Fibroblast of the conjunctiva (primary cell): ENCODE results near the gene ASB5.

Experiments used
- DNase-seq: peaks from one replicate; pipeline ENCODE4 v3.0.0-alpha.2; 2010; ENCODE audit warnings: low read depth

ASB5 gene

GRCh38 chr4:176277162-176277904 lies 8.3 kb upstream of the ASB5 start:
- peak; percentile 47 for DNase-seq

- no peak for DNase-seq
Observed at GRCh38 chr4:176276710-176277109, 7.7 kb upstream of the ASB5 start.

DNA sequence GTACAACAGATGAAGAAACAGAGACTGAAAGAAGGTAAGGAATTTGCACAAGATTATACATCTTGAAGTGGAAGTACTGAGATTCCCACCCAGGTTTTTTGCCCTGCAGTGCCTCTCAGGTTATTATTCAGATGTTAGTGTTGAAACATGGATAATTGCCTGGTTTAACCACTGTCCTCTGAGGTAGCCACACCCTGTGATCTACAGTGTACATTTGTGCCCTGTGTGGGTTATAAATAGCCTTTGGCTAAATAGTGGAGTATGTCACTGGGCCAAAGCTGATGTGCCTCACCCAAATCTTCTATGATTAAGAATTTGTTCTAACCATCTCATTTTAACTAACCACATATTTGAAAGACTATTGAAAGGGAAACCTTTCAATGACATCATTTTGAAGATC lies 5.4 kb upstream of the ASB5 start:
- DNase-seq = no peak

DNA sequence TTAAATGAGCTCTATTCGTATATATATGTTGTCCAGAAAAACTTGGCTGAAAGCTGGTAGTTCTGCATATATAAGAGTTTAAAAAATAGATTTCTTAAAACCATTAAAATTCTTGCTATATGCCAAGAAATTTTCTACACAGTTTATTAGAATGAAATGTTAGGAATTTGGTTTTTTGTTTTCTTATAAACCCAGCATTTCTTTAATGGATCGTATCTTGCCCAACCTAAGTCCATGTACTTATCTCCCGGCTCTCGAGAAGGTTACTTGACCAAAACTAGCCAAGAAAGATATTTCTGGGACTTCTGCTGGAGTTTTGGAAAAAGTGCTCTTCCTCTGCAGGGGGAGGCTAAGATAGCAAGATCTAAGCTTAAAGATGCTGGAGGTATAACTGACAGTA lies 4.7 kb upstream of the ASB5 start:
- no peak for DNase-seq

GRCh38 chr4:176272799-176273198 lies 3.8 kb upstream of the ASB5 start:
- DNase-seq = no peak

DNA sequence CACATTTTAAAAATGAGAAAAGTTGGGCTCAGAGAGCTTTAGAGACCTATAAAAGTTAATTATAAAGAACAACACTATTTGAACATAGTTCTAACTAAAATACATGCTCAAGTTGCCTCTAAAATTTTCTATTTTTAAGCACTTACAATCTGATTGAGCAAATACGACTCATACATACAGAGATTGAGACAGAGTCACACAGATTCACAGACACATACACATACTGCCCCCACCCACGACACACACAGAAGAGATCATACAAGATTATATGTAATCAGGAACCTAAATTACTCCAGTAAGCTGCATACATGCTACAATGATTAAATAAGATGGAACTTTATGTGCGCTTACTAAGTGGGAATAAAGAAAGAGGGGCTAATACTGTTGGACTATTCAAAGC lies 2.7 kb upstream of the ASB5 start:
- DNase-seq = no peak

DNA sequence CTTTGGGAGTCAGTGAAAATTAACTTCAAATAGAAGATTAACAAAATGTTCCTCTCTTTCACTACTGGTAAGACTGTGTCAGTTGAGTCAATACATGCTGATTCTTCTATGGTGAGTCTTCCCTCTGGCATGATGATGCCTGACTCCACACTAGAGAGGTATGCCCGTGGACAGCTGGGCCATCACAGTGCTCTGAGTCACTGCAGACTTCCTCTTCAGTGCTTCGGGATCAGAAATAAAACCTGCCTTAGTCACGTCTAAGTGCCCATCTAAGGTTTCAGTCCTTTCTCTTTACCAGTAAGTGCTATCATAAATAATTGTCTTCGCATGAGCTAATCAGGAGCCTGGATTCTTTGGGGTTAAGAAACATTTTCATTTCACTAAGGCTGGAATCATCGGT lies 1.6 kb upstream of the ASB5 start:
- peak; percentile 89 for DNase-seq

GRCh38 chr4:176266026-176266425 lies 3.0 kb downstream of the ASB5 start:
- DNase-seq = no peak

- DNase-seq = no peak
Observed at GRCh38 chr4:176262243-176262642, 6.8 kb downstream of the ASB5 start.

DNA sequence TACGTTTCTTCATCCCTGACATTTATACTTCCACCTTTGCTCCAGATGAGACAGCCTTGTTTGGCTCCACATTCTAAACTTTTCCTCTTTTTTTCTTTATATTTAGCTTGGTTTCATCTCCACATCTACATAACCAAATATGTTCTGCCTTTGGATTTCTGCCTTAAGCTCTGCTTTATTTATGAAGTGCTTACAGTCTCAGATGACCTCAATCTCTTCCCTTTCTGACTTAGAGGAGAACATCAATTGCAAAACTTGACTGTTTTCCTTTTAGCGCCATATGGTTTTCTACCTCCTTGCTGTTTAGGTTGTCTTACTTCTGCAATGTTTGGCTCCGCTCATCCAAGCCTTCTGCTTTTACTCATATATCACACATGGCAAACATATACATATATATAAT lies 7.5 kb downstream of the ASB5 start:
- DNase-seq = peak; percentile 29

GRCh38 chr4:176261018-176261417 lies 8.0 kb downstream of the ASB5 start:
- no peak for DNase-seq

DNA sequence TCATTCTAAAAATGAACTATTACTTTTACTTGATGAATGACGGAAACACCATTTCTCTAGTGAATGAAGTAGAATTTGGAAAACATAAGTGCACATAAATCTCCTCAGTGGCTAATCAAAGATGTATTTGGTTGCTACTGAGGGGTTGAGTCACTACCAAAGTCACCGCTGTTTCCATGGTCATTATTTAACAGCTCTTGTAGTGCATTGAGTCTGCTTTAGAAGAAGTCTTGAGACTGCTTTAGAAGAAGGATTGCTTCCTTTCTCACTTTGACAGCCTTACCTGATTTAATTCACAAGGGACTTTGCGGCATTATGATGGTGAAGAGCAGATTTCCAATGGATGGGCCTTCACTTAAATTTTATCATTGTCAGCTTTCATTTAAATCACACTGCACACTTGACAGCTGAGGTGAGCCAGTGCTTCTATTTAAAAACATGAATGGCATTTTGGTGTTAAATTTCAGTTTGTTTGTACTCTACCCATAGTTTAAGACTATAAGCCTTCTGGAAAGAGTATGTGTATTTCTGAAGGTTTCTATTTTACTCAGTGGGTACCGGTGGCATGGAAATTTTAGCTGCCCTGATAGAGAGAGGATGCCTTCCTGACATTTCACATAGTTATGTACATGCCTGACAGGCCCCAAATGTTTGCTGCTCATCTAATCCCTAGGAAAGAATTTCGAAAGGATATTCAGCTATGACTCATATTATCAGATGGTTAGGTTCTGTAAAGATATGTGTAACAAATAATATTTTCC lies 9.5 kb downstream of the ASB5 start:
- DNase-seq = peak; percentile 38

GRCh38 chr4:176258135-176258534 lies 10.9 kb downstream of the ASB5 start:
- no peak for DNase-seq

- DNase-seq = no peak
Observed at GRCh38 chr4:176256921-176257320, 12.1 kb downstream of the ASB5 start.

- no peak for DNase-seq
Observed at GRCh38 chr4:176242764-176243347, 26.2 kb downstream of the ASB5 start.

DNA sequence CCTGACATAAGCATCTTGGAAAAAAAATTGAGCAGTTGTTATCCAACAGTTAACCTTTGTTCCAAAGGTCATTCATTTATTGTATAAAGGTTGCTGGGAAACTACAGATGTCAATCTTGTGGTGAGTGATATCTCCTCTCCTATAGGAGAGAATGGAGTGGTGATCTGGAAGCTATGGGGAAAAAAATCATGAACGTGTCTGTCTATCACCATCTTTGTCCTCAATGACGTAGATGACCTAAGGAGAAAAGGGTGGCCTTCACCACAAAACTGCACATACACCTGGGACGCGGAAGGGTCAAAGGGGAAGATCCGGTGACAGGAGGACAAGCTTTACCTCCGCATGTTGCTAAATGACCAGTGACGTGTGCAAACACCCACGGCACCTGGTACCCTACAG lies 27.3 kb downstream of the ASB5 start:
- no peak for DNase-seq

- no peak for DNase-seq
Observed at GRCh38 chr4:176238826-176239225, 30.2 kb downstream of the ASB5 start.

- DNase-seq = peak; percentile 79
Observed at GRCh38 chr4:176238157-176238610, 30.8 kb downstream of the ASB5 start.

DNA sequence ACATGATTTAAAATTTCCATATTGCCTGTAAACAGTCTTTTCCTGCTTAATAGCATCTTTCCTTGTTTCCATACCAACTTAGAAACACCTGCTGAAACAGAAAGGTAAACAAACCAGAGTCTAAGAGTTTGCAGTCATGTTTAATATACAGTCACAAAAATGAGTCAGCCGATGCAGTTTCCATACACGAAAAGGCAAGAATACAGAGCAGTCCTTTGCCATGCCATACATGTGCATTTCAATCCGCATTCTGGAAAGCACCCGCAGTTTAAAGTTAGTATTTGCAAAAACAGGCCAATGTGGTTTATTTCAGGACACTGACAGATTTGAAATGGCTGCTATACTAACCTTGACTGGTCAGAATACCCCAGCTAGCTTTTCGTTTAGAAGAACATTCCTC lies 32.1 kb downstream of the ASB5 start:
- no peak for DNase-seq

DNA sequence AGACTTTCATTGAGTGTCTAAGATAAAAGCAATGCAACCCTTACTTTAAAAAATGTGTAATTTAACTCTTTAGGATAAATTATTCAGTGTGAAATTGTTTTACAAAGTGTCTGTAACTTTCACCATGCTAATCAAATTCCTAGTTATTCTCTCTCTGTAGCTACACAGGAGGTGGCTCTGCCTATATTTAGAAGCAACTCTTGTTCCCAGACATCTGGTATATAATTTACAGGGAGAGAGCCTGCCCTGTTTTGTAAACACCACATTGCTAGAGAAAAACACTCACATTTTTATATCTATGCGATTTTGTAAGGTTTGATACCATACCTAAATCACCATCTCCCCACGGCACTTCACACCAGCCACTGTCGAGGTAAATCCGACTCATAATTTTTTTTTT lies 38.2 kb downstream of the ASB5 start:
- DNase-seq = no peak

- no peak for DNase-seq
Observed at GRCh38 chr4:176229645-176230044, 39.4 kb downstream of the ASB5 start.

DNA sequence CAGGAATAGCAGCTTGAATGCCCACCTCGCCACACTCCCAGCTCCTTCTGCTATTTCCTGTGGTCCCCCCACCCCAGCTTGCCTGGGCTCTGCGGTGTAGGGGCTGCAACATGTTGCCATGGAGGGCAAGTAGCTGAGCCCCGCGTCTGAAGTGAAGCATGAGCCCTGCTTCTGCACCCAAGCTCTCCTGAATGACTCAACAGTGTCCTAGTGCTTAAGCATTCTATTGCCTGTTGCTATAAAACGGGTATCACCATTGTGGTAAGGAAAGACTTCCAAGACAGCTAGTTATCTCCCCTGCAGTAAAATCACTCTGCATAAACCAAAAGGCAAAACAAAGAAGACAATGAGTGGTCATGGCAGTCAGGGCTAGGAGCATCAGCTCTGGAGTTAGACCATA lies 42.3 kb downstream of the ASB5 start:
- DNase-seq = no peak

DNA sequence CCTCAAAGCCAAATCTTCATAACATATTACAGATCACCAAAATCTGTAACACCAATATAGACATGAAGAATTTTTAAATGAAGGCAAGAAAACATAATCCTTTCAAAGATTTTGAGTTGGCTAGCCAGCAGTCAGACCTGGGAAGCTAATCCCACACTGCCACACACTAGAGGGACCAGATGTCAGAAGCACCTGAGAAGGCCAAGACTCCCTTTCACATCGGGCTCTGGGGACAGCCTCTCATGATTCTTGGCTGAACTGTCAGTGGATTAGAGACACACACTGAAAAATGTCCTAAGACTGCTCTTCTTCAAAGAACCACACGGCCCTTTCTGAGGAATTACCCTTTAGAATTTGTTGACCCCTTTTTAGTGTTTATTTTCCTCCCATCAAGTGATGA lies 45.5 kb downstream of the ASB5 start:
- DNase-seq = no peak
